Astrocyte of the cerebellum (primary cell): Measurements from ENCODE around the gene RSPRY1.

Source experiments
- DNase-seq: peaks from one replicate; pipeline ENCODE4 v3.0.0-alpha.2; 2011; ENCODE audit warnings: low read depth
- H3K4me3 ChIP-seq: 2 replicates; pipeline ENCODE4 v1.5.1; 2011; ENCODE audit warnings: mild to moderate bottlenecking, low read depth, low read length, moderate library complexity
- in situ Hi-C: cut with HindIII; loops from 2 replicates; pipeline ENCODE4 v1.10.0; 2017; ENCODE audit warnings: low sequenced_read_pairs
- TF ChIP-seq, protein P1 (sequence below): IDR thresholded peaks from 2 replicates; pipeline ENCODE4 v1.5.1; 2012; ENCODE audit warnings: low read length, low read depth, moderate library complexity, mild to moderate bottlenecking; ENCODE audit errors: missing control alignments

The RSPRY1 gene

DNA sequence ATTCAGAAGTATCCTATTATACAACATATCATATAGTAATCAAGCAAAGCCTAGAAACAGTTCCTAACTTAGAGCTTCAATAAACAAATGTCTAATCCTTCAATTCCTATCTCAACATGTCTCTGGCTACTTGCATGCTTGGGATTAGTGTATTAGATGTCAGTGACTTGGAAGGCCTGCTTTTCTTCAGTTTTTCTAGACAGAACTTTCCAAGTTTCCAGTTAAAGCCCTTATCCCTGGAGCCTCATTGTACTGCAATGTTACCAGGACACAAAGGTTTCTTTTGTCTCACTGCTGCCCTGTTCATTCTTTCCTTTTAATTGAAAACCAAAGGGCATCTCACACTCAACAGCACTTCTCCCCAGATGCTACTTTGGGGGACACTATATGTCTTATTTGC, 16.8 kb upstream of the RSPRY1 start:
- no peak for DNase-seq
- TF ChIP-seq, protein P1, sequence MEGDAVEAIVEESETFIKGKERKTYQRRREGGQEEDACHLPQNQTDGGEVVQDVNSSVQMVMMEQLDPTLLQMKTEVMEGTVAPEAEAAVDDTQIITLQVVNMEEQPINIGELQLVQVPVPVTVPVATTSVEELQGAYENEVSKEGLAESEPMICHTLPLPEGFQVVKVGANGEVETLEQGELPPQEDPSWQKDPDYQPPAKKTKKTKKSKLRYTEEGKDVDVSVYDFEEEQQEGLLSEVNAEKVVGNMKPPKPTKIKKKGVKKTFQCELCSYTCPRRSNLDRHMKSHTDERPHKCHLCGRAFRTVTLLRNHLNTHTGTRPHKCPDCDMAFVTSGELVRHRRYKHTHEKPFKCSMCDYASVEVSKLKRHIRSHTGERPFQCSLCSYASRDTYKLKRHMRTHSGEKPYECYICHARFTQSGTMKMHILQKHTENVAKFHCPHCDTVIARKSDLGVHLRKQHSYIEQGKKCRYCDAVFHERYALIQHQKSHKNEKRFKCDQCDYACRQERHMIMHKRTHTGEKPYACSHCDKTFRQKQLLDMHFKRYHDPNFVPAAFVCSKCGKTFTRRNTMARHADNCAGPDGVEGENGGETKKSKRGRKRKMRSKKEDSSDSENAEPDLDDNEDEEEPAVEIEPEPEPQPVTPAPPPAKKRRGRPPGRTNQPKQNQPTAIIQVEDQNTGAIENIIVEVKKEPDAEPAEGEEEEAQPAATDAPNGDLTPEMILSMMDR, result no peak
- H3K4me3 ChIP-seq, result no peak overlapping the region
- in situ Hi-C loops, result loop anchor here (10.0 kb wide), 1 partner anchor 95 kb away; no protein-coding TSS in a partner anchor

DNA sequence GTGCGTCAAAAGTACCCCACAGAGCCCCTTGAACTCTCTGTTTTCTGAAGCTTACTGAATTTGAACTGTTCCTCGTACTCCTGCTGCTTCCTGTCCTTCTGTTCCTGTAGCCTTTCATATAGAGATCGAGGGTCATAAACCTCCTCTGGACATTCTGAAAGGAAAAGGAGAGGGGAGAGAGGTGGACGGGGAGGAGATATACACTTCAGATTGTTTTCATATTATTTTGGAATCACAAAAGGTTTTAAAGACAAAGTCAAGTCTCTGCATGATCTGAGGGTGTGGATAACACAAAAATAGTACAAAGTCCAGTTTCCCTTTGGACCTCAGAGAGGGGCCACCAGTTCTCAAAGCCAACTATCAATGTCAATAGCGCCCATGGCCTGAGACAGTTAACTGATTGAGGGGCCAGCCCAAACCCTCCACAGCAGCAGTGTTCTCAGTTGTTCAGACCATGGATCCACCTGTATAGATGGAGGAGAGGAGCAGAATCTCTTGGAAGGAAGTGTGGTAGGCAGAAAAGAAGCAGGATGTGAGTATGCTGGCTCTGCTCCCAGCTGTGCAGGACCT, 13.3 kb upstream of the RSPRY1 start:
- no peak for DNase-seq
- no peak overlapping the region for H3K4me3 ChIP-seq
- in situ Hi-C loops, result no loop called here
- TF ChIP-seq, protein P1, result no peak

DNA sequence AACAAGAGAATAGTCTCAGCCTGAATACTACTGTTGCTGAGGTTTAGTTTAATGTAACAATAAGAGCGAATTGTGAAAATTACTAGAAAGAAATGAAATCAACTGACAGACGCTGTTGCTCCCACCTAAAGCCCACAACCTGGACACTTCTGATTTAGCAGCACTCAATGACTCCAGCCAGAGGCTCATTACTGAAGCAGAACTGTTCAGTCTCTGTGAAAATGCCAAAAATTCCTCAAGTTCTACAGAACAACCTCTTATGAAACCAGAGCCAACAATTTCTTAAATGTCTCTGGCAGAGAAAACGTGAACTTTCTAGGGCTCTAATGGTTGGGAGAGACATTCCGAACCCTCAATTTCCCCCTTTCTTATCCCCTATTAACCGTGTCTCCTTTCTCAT, 10.2 kb upstream of the RSPRY1 start:
- TF ChIP-seq, protein P1, result no peak
- in situ Hi-C loops, result no loop called here
- no peak for DNase-seq
- no peak overlapping the region for H3K4me3 ChIP-seq

DNA sequence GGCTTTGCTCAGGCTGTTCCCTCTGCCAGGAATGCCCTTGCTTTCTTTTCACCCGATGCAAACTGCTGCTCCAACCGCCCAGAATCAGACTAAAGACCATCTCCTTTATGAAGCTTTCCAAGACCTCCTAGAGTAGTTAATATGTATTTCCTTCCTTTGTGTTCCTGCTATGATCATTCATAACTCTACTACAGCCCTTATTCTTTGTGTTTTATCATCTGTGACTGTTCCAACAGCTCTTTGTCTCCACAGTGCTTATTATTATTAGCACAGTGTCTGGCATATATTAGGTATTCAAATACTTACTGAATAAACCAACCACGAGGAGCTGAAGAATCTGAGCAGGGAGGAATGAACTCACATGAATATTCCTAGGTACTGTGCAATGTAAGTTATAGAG, 7.9 kb upstream of the RSPRY1 start:
- no peak overlapping the region for H3K4me3 ChIP-seq
- in situ Hi-C loops, result no loop called here
- TF ChIP-seq, protein P1, result no peak
- no peak for DNase-seq

DNA sequence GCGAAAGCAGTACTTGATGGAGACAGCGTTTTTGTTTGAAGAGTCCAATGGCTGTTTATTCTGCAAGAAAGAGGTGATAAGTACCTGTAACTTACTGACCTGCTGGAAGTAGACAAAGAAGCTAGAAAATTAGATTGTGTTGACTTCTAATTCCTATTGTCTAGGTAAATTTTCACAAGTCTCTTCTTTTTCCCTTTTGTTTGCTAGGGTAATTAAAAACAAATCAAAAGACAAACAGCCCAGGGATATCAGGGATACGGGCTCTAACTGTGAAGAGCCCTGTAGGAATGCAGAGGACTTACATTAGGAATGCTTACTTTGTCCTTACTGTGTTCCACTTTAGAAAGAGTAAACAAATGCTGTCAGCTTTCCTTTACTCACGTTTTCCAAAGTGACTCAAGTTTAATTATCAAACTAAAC, 7.3 kb upstream of the RSPRY1 start:
- in situ Hi-C loops, result no loop called here
- TF ChIP-seq, protein P1, result no peak
- H3K4me3 ChIP-seq, result no peak overlapping the region
- no peak for DNase-seq

DNA sequence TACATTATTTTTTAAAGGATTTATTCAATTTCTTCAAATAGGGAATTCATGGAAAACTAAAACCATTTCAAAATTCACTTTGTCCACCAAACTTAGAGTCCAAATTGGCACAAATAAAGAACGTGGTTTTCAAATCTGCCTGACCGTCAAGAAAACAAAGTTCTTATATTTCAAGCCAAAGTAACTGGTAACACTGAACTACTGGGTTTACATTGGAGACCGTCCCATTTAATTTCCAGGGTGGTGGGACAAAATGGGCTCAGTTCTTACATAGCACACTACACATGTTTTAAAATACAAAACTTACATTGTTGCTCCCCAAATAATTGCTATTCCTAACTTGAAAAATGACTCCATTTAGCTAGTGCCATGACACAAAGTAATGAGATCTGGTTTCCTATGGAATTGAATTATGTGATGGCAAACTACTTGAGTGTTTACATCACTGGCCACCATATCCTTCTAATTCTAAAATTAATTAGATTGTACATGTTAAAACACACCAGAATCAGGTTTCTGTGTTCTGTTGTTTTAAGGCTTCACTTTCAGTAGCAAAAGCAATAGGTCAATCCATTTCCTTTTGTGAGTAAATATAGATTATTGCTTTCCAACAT, 6.8 kb upstream of the RSPRY1 start:
- in situ Hi-C loops, result no loop called here
- TF ChIP-seq, protein P1, result no peak

DNA sequence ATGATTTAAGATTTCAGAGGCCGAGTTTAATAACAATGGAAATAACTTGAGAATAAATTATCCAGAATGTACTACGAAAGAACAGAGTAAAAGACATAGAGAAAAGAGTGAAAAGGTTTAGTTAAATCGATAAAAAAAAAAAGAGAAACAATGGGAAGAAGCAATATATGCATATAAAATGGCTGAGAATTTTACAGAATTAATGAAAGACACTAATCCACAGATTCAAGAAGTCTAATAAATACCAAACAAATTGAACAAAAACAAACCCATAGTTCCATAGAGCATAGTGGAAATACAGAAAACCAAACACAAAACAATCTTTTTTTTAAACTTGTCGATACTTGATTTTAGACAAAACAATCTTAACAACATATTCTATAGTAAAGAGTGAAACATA, 2.0 kb upstream of the RSPRY1 start:
- TF ChIP-seq, protein P1, result no peak
- H3K4me3 ChIP-seq, result no peak overlapping the region
- DNase-seq, result no peak
- in situ Hi-C loops, result loop anchor here (5.0 kb wide), 1 partner anchor 233 kb away; no protein-coding TSS in a partner anchor

More for the DNA sequence above, 6.8 kb upstream of the RSPRY1 start:
- no peak for DNase-seq
- no peak overlapping the region for H3K4me3 ChIP-seq
